ENCODE data around the gene PRR5.
A peak's percentile ranks its signal among the peaks of the same experiment; 100 is the strongest.

- no peak for TF ChIP-seq CTCF (IDR thresholded peaks at IDR 0.05; ENCODE audit: low read depth, low read length, missing input control)
- TF ChIP-seq ATF3 (IDR thresholded peaks at IDR 0.05): no peak
- TF ChIP-seq, protein P1, sequence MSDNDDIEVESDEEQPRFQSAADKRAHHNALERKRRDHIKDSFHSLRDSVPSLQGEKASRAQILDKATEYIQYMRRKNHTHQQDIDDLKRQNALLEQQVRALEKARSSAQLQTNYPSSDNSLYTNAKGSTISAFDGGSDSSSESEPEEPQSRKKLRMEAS (IDR thresholded peaks at IDR 0.05): no peak
- TF ChIP-seq, protein P2, sequence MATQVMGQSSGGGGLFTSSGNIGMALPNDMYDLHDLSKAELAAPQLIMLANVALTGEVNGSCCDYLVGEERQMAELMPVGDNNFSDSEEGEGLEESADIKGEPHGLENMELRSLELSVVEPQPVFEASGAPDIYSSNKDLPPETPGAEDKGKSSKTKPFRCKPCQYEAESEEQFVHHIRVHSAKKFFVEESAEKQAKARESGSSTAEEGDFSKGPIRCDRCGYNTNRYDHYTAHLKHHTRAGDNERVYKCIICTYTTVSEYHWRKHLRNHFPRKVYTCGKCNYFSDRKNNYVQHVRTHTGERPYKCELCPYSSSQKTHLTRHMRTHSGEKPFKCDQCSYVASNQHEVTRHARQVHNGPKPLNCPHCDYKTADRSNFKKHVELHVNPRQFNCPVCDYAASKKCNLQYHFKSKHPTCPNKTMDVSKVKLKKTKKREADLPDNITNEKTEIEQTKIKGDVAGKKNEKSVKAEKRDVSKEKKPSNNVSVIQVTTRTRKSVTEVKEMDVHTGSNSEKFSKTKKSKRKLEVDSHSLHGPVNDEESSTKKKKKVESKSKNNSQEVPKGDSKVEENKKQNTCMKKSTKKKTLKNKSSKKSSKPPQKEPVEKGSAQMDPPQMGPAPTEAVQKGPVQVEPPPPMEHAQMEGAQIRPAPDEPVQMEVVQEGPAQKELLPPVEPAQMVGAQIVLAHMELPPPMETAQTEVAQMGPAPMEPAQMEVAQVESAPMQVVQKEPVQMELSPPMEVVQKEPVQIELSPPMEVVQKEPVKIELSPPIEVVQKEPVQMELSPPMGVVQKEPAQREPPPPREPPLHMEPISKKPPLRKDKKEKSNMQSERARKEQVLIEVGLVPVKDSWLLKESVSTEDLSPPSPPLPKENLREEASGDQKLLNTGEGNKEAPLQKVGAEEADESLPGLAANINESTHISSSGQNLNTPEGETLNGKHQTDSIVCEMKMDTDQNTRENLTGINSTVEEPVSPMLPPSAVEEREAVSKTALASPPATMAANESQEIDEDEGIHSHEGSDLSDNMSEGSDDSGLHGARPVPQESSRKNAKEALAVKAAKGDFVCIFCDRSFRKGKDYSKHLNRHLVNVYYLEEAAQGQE (IDR thresholded peaks at IDR 0.05): no peak
- no peak for TF ChIP-seq EGR1 (IDR thresholded peaks at IDR 0.05; ENCODE audit: low read depth in 2 of 2)
- TF ChIP-seq GABPA (IDR thresholded peaks at IDR 0.05 in 1 of 2, conservative IDR thresholded peaks at IDR 0.05 in 1 of 2): no peak
- peak in 1 of 2 donors; percentile 13 for TF ChIP-seq HNF4A (conservative IDR thresholded peaks at IDR 0.05)
- TF ChIP-seq, protein P3, sequence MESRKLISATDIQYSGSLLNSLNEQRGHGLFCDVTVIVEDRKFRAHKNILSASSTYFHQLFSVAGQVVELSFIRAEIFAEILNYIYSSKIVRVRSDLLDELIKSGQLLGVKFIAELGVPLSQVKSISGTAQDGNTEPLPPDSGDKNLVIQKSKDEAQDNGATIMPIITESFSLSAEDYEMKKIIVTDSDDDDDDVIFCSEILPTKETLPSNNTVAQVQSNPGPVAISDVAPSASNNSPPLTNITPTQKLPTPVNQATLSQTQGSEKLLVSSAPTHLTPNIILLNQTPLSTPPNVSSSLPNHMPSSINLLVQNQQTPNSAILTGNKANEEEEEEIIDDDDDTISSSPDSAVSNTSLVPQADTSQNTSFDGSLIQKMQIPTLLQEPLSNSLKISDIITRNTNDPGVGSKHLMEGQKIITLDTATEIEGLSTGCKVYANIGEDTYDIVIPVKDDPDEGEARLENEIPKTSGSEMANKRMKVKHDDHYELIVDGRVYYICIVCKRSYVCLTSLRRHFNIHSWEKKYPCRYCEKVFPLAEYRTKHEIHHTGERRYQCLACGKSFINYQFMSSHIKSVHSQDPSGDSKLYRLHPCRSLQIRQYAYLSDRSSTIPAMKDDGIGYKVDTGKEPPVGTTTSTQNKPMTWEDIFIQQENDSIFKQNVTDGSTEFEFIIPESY (IDR thresholded peaks at IDR 0.05): no peak
- TF ChIP-seq SP1 (IDR thresholded peaks at IDR 0.05): no peak
- no peak for TF ChIP-seq YY1 (IDR thresholded peaks at IDR 0.05)
- no peak for TF ChIP-seq FOXA1 (IDR thresholded peaks at IDR 0.05)
- no peak for TF ChIP-seq RAD21 (IDR thresholded peaks at IDR 0.05)
- TF ChIP-seq TAF1 (conservative IDR thresholded peaks at IDR 0.05): no peak
- TF ChIP-seq NR2F2 (IDR thresholded peaks at IDR 0.05): no peak
Observed at GRCh38 chr22:44752285-44753188, 50.5 kb downstream of the PRR5 start, which contains the start of gene ARHGAP8.
